SK-N-SH (cell line): ENCODE results near the gene DAP. TPM values are rescaled to one million over a fixed set of nuclear protein-coding genes. Genes with fewer than 3 reads are reported as not detected.

ENCODE experiments used
- CTCF ChIA-PET: fragments of 300-600, 350-600 bp; formaldehyde crosslinking; extraction: SDS; loops from one replicate; lab custom pipeline; 2021; lab: Yijun Ruan, JAX
- POLR2A ChIA-PET: fragments of 350-600 bp; sonication (Branson Sonifier 250); formaldehyde crosslinking; extraction: SDS; loops from one replicate; lab custom pipeline; 2020; ENCODE audit warnings: antibody characterized with exemption, inconsistent platforms; lab: Yijun Ruan, JAX
- DNase-seq: peaks from one replicate; pipeline ENCODE4 v3.0.0; 2012
- H2AFZ ChIP-seq: fragments of 200-600 bp; sonication (generic); 2 replicates; pipeline ENCODE4 v1.8.1; 2016; ENCODE audit warnings: antibody characterized with exemption, mild to moderate bottlenecking, low read depth
- H3F3A ChIP-seq: fragments of 200-600 bp; sonication (generic); replicated peaks from 2 replicates; pipeline ENCODE3; 2016; ENCODE audit warnings: antibody characterized with exemption, mild to moderate bottlenecking; ENCODE audit not compliant: insufficient read depth
- H3K27ac ChIP-seq, 2 experiments: fragments of 200-500 bp in 1 of 2; fragments of 200-600 bp in 1 of 2; sonication (Bioruptor generic) in 1 of 2; sonication (generic), shearing (Covaris generic) in 1 of 2; 2 replicates each; pipeline versions ENCODE4 v1.5.1 to v1.6.1; 2014 to 2016; ENCODE audit warnings: low read depth in 2 of 2, inconsistent platforms in 1 of 2, low read length in 1 of 2, mild to moderate bottlenecking in 1 of 2, mixed read lengths in 1 of 2
- H3K27me3 ChIP-seq: fragments of 200-600 bp; sonication (generic), shearing (Covaris generic); 2 replicates; pipeline ENCODE4 v1.6.1; 2016; ENCODE audit warnings: mixed run types; ENCODE audit not compliant: insufficient read depth
- H3K36me3 ChIP-seq, 2 experiments: fragments of 200-500 bp in 1 of 2; fragments of 200-600 bp in 1 of 2; sonication (Bioruptor generic) in 1 of 2; sonication (generic) in 1 of 2; replicated peaks in 1 of 2; 2 replicates each; pipeline versions ENCODE3 to v1.5.1; 2014 to 2016; ENCODE audit warnings: low read length in 1 of 2, mild to moderate bottlenecking in 1 of 2; ENCODE audit not compliant: insufficient read depth in 2 of 2, control insufficient read depth in 1 of 2
- H3K4me1 ChIP-seq, 2 experiments: fragments of 200-500 bp in 1 of 2; fragments of 200-600 bp in 1 of 2; sonication (Bioruptor generic) in 1 of 2; sonication (generic), shearing (Covaris generic) in 1 of 2; 2 replicates each; pipeline versions ENCODE4 v1.5.1 to v1.6.1; 2014 to 2016; ENCODE audit warnings: low read depth in 1 of 2, low read length in 1 of 2, mixed run types in 1 of 2; ENCODE audit not compliant: insufficient read depth in 2 of 2, control insufficient read depth in 1 of 2
- H3K4me2 ChIP-seq: fragments of 200-600 bp; sonication (generic), shearing (Covaris generic); 2 replicates; pipeline ENCODE4 v1.6.1; 2017; ENCODE audit warnings: mixed run types
- H3K4me3 ChIP-seq, 2 experiments: fragments of 200-500 bp in 1 of 2; fragments of 200-600 bp in 1 of 2; sonication (Bioruptor generic) in 1 of 2; sonication (generic), shearing (Covaris generic) in 1 of 2; 2 replicates each; pipeline versions ENCODE4 v1.5.1 to v1.8.1; 2014 to 2016; ENCODE audit warnings: low read depth in 2 of 2, inconsistent platforms in 1 of 2, low read length in 1 of 2, mild to moderate bottlenecking in 1 of 2, mixed read lengths in 1 of 2, moderate library complexity in 1 of 2
- H3K79me2 ChIP-seq: fragments of 200-600 bp; sonication (generic); 2 replicates; pipeline ENCODE4 v1.8.1; 2017; ENCODE audit warnings: mild to moderate bottlenecking; ENCODE audit not compliant: insufficient read depth
- H3K9ac ChIP-seq: fragments of 200-600 bp; sonication (generic); 2 replicates; pipeline ENCODE4 v1.6.1; 2017; ENCODE audit warnings: mixed run types
- H3K9me2 ChIP-seq: fragments of 200-600 bp; sonication (generic); 2 replicates; pipeline ENCODE4 v1.6.1; 2017; ENCODE audit warnings: mixed run types
- H3K9me3 ChIP-seq: fragments of 200-600 bp; sonication (generic); 2 replicates; pipeline ENCODE4 v1.6.1; 2017; ENCODE audit warnings: mixed run types, mild to moderate bottlenecking, moderate library complexity
- H4K20me1 ChIP-seq: fragments of 200-600 bp; sonication (generic); 2 replicates; pipeline ENCODE4 v1.6.1; 2017; ENCODE audit warnings: mild to moderate bottlenecking, mixed run types; ENCODE audit not compliant: insufficient read depth
- ELF1 ChIP-seq: IDR thresholded peaks from 2 replicates; pipeline ENCODE4 v1.4.0; 2012
- EP300 ChIP-seq, 2 experiments: IDR thresholded peaks; 2 replicates each; pipeline versions ENCODE4 v1.4.0 to v1.6.1; 2012; ENCODE audit warnings: borderline replicate concordance in 1 of 2, low read depth in 1 of 2, low read length in 1 of 2
- EZH2phosphoT487 ChIP-seq: fragments of 200-600 bp; sonication (generic); IDR thresholded peaks from 2 replicates; pipeline ENCODE4 v1.6.1; 2017; ENCODE audit warnings: low read depth, mixed run types, mild to moderate bottlenecking, antibody characterized with exemption, moderate library complexity, borderline replicate concordance
- FOXJ3 ChIP-seq: sonication (generic); formaldehyde crosslinking; IDR thresholded peaks from 2 replicates; pipeline ENCODE4 v1.5.1; 2020; ENCODE audit warnings: mild to moderate bottlenecking, missing genetic modification reagents
- JUND ChIP-seq: IDR thresholded peaks from 2 replicates; pipeline ENCODE4 v1.4.0; 2012
- NFIC ChIP-seq: IDR thresholded peaks from 2 replicates; pipeline ENCODE4 v1.4.0; 2012; ENCODE audit warnings: borderline replicate concordance
- POLR2AphosphoS5 ChIP-seq: IDR thresholded peaks from 2 replicates; pipeline ENCODE4 v1.6.1; 2012; ENCODE audit warnings: low read depth, low read length
- RAD21 ChIP-seq: IDR thresholded peaks from 2 replicates; pipeline ENCODE4 v1.6.1; 2012; ENCODE audit warnings: mild to moderate bottlenecking, low read length
- RCOR1 ChIP-seq: fragments of 150-350 bp; IDR thresholded peaks from 2 replicates; pipeline ENCODE4 v1.6.1; 2017; ENCODE audit warnings: antibody characterized with exemption, low read length
- RFX5 ChIP-seq: IDR thresholded peaks from 2 replicates; pipeline ENCODE4 v1.6.1; 2012; ENCODE audit warnings: mild to moderate bottlenecking, improper control_type of control experiment, low read length
- SIN3A ChIP-seq: IDR thresholded peaks from 2 replicates; pipeline ENCODE4 v1.6.1; 2012; ENCODE audit warnings: low read depth, mild to moderate bottlenecking, low read length, moderate library complexity, borderline replicate concordance
- SMC3 ChIP-seq: IDR thresholded peaks from 2 replicates; pipeline ENCODE4 v1.6.1; 2012; ENCODE audit warnings: low read depth, low read length, improper control_type of control experiment
- TAF1 ChIP-seq: IDR thresholded peaks from 2 replicates; pipeline ENCODE4 v1.6.1; 2012; ENCODE audit warnings: low read depth, mild to moderate bottlenecking, low read length, moderate library complexity, borderline replicate concordance
- WGBS: methylation state at CpG from one replicate; pipeline ENCODE4 v1.1.6; 2017; ENCODE audit warnings: low lambda C conversion rate; 5-methylcytosine and 5-hydroxymethylcytosine counted together
- polyA plus RNA-seq, 3 experiments: library from polyadenylated mRNA; depleted of rRNA; stranded (reverse); fragments of >200 nt; gene quantifications; 2 replicates each; pipeline ENCODE4 v1.2.3, GENCODE V29; 2012
- TF ChIP-seq, protein P1 (sequence below): IDR thresholded peaks from 2 replicates; pipeline ENCODE4 v1.4.0; 2012; ENCODE audit warnings: low read depth, borderline replicate concordance
- TF ChIP-seq, protein P2 (sequence below): fragments of 150-350 bp; IDR thresholded peaks from 2 replicates; pipeline ENCODE4 v1.6.1; 2017; ENCODE audit warnings: antibody characterized with exemption, low read length, low read depth, borderline replicate concordance
- TF ChIP-seq, protein P3 (sequence below): IDR thresholded peaks from 2 replicates; pipeline ENCODE4 v1.6.1; 2012; ENCODE audit warnings: mild to moderate bottlenecking, low read depth, low read length, moderate library complexity
- TF ChIP-seq, protein P4 (sequence below): IDR thresholded peaks from 2 replicates; pipeline ENCODE4; 2012
- TF ChIP-seq, protein P5 (sequence below): IDR thresholded peaks from 2 replicates; pipeline ENCODE4 v1.4.0; 2012; ENCODE audit warnings: low read depth

Gene DAP
- polyA plus RNA-seq, 1 of the 3 experiments (the other 2 are of a cell fraction) = 78.2 TPM

DNA sequence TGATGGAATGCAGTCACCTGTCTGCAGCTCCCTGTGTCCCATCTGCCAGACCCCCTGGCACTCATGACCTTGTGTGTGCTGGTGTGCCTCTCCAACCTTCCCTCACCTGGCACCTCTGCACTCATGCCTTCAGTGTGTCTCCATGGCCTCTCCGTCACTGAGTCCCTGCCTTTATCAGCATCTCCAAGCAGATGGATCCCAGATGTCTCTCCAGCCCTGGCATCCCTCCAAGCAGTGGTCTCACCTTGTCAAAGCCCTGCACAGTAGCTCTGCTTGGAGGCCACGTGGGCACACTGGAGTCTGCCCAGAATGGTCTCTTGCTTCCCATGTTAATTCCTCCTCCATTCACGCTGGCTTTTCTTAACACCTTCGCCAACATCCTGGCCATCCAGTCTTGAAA lies 84.8 kb downstream of the DAP start (continued):
- TF ChIP-seq, protein P1, sequence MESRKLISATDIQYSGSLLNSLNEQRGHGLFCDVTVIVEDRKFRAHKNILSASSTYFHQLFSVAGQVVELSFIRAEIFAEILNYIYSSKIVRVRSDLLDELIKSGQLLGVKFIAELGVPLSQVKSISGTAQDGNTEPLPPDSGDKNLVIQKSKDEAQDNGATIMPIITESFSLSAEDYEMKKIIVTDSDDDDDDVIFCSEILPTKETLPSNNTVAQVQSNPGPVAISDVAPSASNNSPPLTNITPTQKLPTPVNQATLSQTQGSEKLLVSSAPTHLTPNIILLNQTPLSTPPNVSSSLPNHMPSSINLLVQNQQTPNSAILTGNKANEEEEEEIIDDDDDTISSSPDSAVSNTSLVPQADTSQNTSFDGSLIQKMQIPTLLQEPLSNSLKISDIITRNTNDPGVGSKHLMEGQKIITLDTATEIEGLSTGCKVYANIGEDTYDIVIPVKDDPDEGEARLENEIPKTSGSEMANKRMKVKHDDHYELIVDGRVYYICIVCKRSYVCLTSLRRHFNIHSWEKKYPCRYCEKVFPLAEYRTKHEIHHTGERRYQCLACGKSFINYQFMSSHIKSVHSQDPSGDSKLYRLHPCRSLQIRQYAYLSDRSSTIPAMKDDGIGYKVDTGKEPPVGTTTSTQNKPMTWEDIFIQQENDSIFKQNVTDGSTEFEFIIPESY = no peak
- TF ChIP-seq NFIC (no peak), RCOR1 (no peak), SMC3 (no peak), SIN3A (no peak), FOXJ3 (CRISPR knock-in tag) (no peak)
- TF ChIP-seq, protein P2, sequence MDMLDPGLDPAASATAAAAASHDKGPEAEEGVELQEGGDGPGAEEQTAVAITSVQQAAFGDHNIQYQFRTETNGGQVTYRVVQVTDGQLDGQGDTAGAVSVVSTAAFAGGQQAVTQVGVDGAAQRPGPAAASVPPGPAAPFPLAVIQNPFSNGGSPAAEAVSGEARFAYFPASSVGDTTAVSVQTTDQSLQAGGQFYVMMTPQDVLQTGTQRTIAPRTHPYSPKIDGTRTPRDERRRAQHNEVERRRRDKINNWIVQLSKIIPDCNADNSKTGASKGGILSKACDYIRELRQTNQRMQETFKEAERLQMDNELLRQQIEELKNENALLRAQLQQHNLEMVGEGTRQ = no peak

DNA sequence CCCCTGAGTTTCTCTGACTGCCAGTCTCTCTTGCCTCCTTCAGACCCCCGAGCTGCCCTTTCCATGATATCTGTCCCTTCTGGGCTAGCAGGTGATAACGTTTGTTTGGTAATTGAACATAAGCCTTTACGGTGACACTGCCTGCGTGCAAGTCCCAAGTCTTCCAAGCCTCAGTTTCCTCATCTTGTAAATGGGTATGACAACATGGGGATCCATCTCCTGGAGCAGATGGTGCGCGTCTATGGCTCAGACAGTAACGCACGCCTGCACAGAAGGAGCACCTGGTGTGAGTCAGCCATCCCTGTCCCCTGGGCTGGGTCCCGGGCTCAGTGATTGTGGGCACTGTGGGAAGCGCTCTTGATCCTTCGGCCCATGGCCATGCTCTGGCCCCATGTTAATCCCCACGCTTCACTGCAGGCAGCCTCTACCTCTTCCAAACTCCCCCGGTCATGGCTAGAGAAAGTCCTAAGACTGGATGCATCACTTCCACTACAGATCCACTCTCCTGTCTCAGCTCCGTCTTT lies 85.8 kb downstream of the DAP start:
- Histone ChIP-seq H3K27me3 (no peaks in the 10 kb centered on the region), H3K9me2 (no peaks in the 10 kb centered on the region), H3K9me3 (no peaks in the 10 kb centered on the region), H3K27ac (no peak overlapping the region), H3K4me1 (peaks cover 7 to 39% of the 10 kb centered on the region in 2 experiments; a peak in 3 of 4 replicates), H2AFZ (no peak overlapping the region), H3K36me3 (peaks cover 15 to 25% of the 10 kb centered on the region in 2 experiments), H4K20me1 (no peaks in the 10 kb centered on the region), H3F3A (peaks cover 3% of the 10 kb centered on the region), H3K79me2 (no peaks in the 10 kb centered on the region; the same call in 1 of the 2 replicates), H3K4me3 (no peak overlapping the region), H3K9ac (no peak overlapping the region), H3K4me2 (no peak overlapping the region)
- DNase-seq = no peak
- 72% methylated on average over 7 of the region's 14 CpGs for WGBS
- ChIA-PET CTCF (interaction anchor here (0.7 to 1.9 kb wide), 6 partner anchors 14 to 223 kb away, joined by 3 to 5 read pairs (median 3); no protein-coding TSS in a partner anchor), POLR2A (no interaction called here)
- no peak for TF ChIP-seq JUND
- no peak for TF ChIP-seq EZH2phosphoT487
- TF ChIP-seq EP300 (IDR thresholded peaks at IDR 0.05; ENCODE audit: borderline replicate concordance in 1 of 2, low read depth in 1 of 2, low read length in 1 of 2) = no peak

DNA sequence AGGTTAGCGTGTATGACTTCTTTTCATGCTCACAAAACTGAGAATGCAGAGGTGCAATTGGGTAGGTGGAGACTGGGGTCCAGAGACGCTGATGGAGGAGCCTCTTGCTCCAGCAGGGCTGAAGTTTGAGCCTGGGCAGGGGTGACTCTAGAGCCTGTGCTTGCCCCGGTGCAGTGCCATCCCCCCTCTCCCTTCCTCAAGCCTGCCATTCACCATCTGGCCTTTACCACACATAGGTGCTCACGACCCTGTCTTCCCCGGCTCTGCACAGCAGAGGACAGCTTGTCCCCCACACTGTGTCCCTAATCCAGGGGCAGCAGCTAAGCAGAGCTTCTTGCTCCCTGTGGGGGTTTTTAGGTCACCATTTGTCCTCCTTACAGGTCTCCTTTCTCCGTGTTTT lies 86.5 kb downstream of the DAP start:
- Histone ChIP-seq H3K4me2 (no peak overlapping the region), H3K9ac (no peak overlapping the region), H3K36me3 (peaks cover 10 to 22% of the 10 kb centered on the region in 2 experiments), H3K9me3 (no peaks in the 10 kb centered on the region), H3K27me3 (no peaks in the 10 kb centered on the region), H3K4me1 (peaks cover 7 to 35% of the 10 kb centered on the region in 2 experiments; a peak in 3 of 4 replicates), H3K79me2 (no peaks in the 10 kb centered on the region; the same call in 1 of the 2 replicates), H3K9me2 (no peaks in the 10 kb centered on the region), H3K27ac (no peak overlapping the region), H3K4me3 (no peak overlapping the region), H2AFZ (no peak overlapping the region), H3F3A (peaks cover 3% of the 10 kb centered on the region), H4K20me1 (no peaks in the 10 kb centered on the region)
- CTCF ChIA-PET = interaction anchor here (0.8 to 1.9 kb wide), 4 partner anchors 14 to 222 kb away, joined by 3 to 5 read pairs (median 3); no protein-coding TSS in a partner anchor
- POLR2A ChIA-PET = no interaction called here
- DNase-seq = no peak
- WGBS = 85% methylated on average over 5 of the region's 6 CpGs
- TF ChIP-seq RFX5 = no peak
- TF ChIP-seq FOXJ3 (CRISPR knock-in tag) = no peak
- TF ChIP-seq RAD21 = no peak
- TF ChIP-seq, protein P3, sequence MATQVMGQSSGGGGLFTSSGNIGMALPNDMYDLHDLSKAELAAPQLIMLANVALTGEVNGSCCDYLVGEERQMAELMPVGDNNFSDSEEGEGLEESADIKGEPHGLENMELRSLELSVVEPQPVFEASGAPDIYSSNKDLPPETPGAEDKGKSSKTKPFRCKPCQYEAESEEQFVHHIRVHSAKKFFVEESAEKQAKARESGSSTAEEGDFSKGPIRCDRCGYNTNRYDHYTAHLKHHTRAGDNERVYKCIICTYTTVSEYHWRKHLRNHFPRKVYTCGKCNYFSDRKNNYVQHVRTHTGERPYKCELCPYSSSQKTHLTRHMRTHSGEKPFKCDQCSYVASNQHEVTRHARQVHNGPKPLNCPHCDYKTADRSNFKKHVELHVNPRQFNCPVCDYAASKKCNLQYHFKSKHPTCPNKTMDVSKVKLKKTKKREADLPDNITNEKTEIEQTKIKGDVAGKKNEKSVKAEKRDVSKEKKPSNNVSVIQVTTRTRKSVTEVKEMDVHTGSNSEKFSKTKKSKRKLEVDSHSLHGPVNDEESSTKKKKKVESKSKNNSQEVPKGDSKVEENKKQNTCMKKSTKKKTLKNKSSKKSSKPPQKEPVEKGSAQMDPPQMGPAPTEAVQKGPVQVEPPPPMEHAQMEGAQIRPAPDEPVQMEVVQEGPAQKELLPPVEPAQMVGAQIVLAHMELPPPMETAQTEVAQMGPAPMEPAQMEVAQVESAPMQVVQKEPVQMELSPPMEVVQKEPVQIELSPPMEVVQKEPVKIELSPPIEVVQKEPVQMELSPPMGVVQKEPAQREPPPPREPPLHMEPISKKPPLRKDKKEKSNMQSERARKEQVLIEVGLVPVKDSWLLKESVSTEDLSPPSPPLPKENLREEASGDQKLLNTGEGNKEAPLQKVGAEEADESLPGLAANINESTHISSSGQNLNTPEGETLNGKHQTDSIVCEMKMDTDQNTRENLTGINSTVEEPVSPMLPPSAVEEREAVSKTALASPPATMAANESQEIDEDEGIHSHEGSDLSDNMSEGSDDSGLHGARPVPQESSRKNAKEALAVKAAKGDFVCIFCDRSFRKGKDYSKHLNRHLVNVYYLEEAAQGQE = no peak
- TF ChIP-seq, protein P4, sequence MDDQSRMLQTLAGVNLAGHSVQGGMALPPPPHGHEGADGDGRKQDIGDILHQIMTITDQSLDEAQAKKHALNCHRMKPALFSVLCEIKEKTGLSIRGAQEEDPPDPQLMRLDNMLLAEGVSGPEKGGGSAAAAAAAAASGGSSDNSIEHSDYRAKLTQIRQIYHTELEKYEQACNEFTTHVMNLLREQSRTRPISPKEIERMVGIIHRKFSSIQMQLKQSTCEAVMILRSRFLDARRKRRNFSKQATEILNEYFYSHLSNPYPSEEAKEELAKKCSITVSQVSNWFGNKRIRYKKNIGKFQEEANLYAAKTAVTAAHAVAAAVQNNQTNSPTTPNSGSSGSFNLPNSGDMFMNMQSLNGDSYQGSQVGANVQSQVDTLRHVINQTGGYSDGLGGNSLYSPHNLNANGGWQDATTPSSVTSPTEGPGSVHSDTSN = no peak
- no peak for TF ChIP-seq SMC3
- no peak for TF ChIP-seq NFIC
- no peak for TF ChIP-seq POLR2AphosphoS5
- no peak for TF ChIP-seq ELF1
- TF ChIP-seq, protein P5, sequence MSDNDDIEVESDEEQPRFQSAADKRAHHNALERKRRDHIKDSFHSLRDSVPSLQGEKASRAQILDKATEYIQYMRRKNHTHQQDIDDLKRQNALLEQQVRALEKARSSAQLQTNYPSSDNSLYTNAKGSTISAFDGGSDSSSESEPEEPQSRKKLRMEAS = no peak
- TF ChIP-seq TAF1 = no peak
